ENCODE measurements around the gene SRSF3. TPM values are rescaled to one million over a fixed set of nuclear protein-coding genes. Genes with fewer than 3 reads are reported as not detected.

The SRSF3 gene
- total and polyA plus RNA-seq, 9 of the 15 experiments (the other 6 are each of a cell fraction or from before 2014, with no cell fraction given), result 337 to 1,200 (median 518) TPM

DNA sequence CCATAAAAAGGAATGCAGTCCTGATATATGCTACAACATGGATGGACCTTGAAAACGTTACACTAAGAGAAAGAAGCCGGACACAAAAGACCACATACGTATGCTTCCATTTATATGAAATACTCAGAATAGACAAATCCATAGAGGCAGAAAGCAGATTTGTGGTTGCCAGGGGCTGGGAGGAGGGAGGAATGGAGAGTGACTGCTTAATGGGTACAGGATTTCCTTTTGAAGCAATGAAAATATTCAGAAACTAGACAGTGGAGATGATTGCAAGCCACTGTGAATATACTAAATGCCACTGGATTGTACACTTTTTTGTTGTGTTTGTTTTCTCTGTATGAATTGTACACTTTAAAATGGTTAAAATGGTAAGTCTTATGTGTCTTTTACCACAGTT is 54.9 kb downstream of the SRSF3 start:
- FAIRE-seq (no peak), ATAC-seq (no peak), DNase-seq (ENCODE audit: extremely low read depth in 1 of 4, low spot score in 3 of 4) (no peak)
- Histone ChIP-seq H3K9me1 (ENCODE audit: control insufficient read depth, insufficient read depth, low read length) (no peaks in the 10 kb centered on the region), H3K79me2 (ENCODE audit: control insufficient read depth, insufficient read depth, low read length) (no peaks in the 10 kb centered on the region), H3K27me3 (ENCODE audit: control insufficient read depth in 2 of 2, insufficient read depth in 2 of 2, low read length in 2 of 2) (peaks cover 48 to 59% of the 10 kb centered on the region in 2 experiments), H3K9me3 (replicated peaks; ENCODE audit: control insufficient read depth, insufficient read depth, low read depth, low read length) (no peaks in the 10 kb centered on the region), H3K36me3 (ENCODE audit: control insufficient read depth, insufficient read depth, low read length) (no peaks in the 10 kb centered on the region), H3K9ac (ENCODE audit: insufficient read depth in 1 of 2, low read depth in 2 of 2, low read length in 2 of 2) (no peak overlapping the region), H3K4me1 (replicated peaks in 1 of 2; ENCODE audit: control insufficient read depth in 2 of 2, insufficient read depth in 2 of 2, low read length in 2 of 2) (peaks cover 0 to 16% of the 10 kb centered on the region in 2 experiments; a peak in 3 of 5 replicates), H4K20me1 (replicated peaks; ENCODE audit: control insufficient read depth, insufficient read depth, low read length) (no peaks in the 10 kb centered on the region), H3K4me2 (ENCODE audit: insufficient read depth, low read length) (no peak overlapping the region), H3K4me3 (no peak overlapping the region), H3K27ac (ENCODE audit: extremely low read depth, low read depth, low read length) (no peak overlapping the region), H2AFZ (ENCODE audit: low read depth, low read length) (no peak overlapping the region)
- ChIA-PET CTCF (ENCODE audit: low intra/inter-chr PET ratio) (no interaction called here), POLR2A (interaction anchor here (0.7 to 1.5 kb wide), 3 partner anchors 42 to 573 kb away, joined by 3 read pairs; no protein-coding TSS in a partner anchor)
- intact Hi-C loops (cut with micrococcal nuclease) (no loop called here), in situ Hi-C loops (cut with MboI) (no loop called here)
- WGBS (ENCODE audit: insufficient coverage, low coverage, missing lambda C conversion rate), result 20% methylated on average over 3 of the region's 3 CpGs
- no TSS peak for BruUV-seq (replicated peaks)
- TF ChIP-seq SRSF3 (IDR thresholded peaks at IDR 0.05; ENCODE audit: insufficient read depth, low read length) (no peak), ZNF583 (CRISPR knock-in tag; IDR thresholded peaks at IDR 0.05) (no peak), NFXL1 (CRISPR knock-in tag; IDR thresholded peaks at IDR 0.05) (no peak), HMGXB4 (CRISPR knock-in tag; IDR thresholded peaks at IDR 0.05) (no peak), NR2F6 (CRISPR knock-in tag; IDR thresholded peaks at IDR 0.05) (no peak), TBP (optimal IDR thresholded peaks at IDR 0.05; ENCODE audit: low read depth, low read length) (no peak), NRF1 (conservative IDR thresholded peaks at IDR 0.05 in 1 of 2, IDR thresholded peaks at IDR 0.05 in 1 of 2) (no peak), ZNF224 (CRISPR knock-in tag; IDR thresholded peaks at IDR 0.05) (no peak), ZBTB7A (IDR thresholded peaks at IDR 0.05; ENCODE audit: borderline replicate concordance, control insufficient read depth, low read depth, low read length) (no peak), ZBTB1 (CRISPR knock-in tag; IDR thresholded peaks at IDR 0.05; ENCODE audit: borderline replicate concordance, low read depth) (no peak), ZNF12 (CRISPR knock-in tag; IDR thresholded peaks at IDR 0.05) (no peak), TBL1XR1 (IDR thresholded peaks at IDR 0.05; ENCODE audit: low read length in 2 of 2) (no peak), PRMT5 (CRISPR knock-in tag; IDR thresholded peaks at IDR 0.05) (no peak)
